ENCODE data around the gene STAB1.

Gene STAB1

GRCh38 chr3:52534281-52535183 is 39.4 kb downstream of the STAB1 start:
- DNase-seq (ENCODE audit: low read depth, low spot score), result no peak

GRCh38 chr3:52535411-52536111 is 40.4 kb downstream of the STAB1 start:
- no peak for DNase-seq (ENCODE audit: low read depth, low spot score)

- DNase-seq (ENCODE audit: low read depth, low spot score), result no peak
These were observed 40.9 kb downstream of the STAB1 start for GRCh38 chr3:52536112-52536368.

- peak; percentile 95 for DNase-seq (ENCODE audit: low read depth, low spot score)
These were observed 41.4 kb downstream of the STAB1 start, which contains the start of gene UQCC5 for GRCh38 chr3:52536369-52537164. Gene UQCC5 (plus strand): TSS chr3:52536605. CDS start chr3:52536756, 151 bp downstream.

GRCh38 chr3:52537165-52537620 is 42.1 kb downstream of the STAB1 start:
- DNase-seq (ENCODE audit: low read depth, low spot score), result no peak

GRCh38 chr3:52537726-52538421 is 42.7 kb downstream of the STAB1 start:
- DNase-seq (ENCODE audit: low read depth, low spot score), result no peak

GRCh38 chr3:52539010-52539653 is 44.0 kb downstream of the STAB1 start:
- DNase-seq (ENCODE audit: low read depth, low spot score), result no peak

GRCh38 chr3:52541050-52541449 is 45.9 kb downstream of the STAB1 start:
- no peak for DNase-seq (ENCODE audit: low read depth, low spot score)

- DNase-seq (ENCODE audit: low read depth, low spot score), result no peak
These were observed 49.8 kb downstream of the STAB1 start for GRCh38 chr3:52544937-52545336.

- no peak for DNase-seq (ENCODE audit: low read depth, low spot score)
These were observed 51.2 kb downstream of the STAB1 start for GRCh38 chr3:52546111-52546901.

- no peak for DNase-seq (ENCODE audit: low read depth, low spot score)
These were observed 52.0 kb downstream of the STAB1 start for GRCh38 chr3:52547143-52547542.

GRCh38 chr3:52551118-52551517 is 56.0 kb downstream of the STAB1 start:
- no peak for DNase-seq (ENCODE audit: low read depth, low spot score)

GRCh38 chr3:52552089-52552488 is 57.0 kb downstream of the STAB1 start:
- DNase-seq (ENCODE audit: low read depth, low spot score), result no peak

GRCh38 chr3:52554026-52554755 is 59.1 kb downstream of the STAB1 start:
- DNase-seq (ENCODE audit: low read depth, low spot score), result no peak

GRCh38 chr3:52555056-52555455 is 59.9 kb downstream of the STAB1 start:
- no peak for DNase-seq (ENCODE audit: low read depth, low spot score)

GRCh38 chr3:52557011-52557960 is 62.1 kb downstream of the STAB1 start:
- DNase-seq (ENCODE audit: low read depth, low spot score), result no peak

GRCh38 chr3:52558436-52558835 is 63.3 kb downstream of the STAB1 start:
- no peak for DNase-seq (ENCODE audit: low read depth, low spot score)

- DNase-seq (ENCODE audit: low read depth, low spot score), result no peak
These were observed 66.0 kb downstream of the STAB1 start for GRCh38 chr3:52561028-52561747.
